ENCODE measurements around the gene TICRR.

The TICRR gene

DNA sequence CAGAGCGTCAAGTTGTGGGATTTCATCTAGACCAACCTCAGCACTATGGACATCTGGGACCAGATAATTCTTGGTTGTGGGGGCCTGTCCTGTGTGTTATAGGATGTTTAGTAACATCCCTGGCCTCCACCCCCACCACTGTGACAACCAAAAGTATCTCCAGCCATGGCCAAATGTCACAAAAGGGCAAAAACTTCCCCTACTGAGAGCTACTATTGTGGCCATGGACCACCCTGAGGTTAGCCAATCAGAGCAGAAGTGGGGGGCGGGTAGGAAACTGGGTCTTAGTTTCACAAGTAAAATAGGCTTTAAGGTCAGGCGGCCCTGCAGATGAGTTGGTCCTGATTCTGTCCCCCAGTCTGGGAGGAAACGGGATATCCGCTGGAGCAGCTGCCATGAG, 54.6 kb downstream of the TICRR start:
- DNase-seq (ENCODE audit: low read depth in 3 of 3): no peak

DNA sequence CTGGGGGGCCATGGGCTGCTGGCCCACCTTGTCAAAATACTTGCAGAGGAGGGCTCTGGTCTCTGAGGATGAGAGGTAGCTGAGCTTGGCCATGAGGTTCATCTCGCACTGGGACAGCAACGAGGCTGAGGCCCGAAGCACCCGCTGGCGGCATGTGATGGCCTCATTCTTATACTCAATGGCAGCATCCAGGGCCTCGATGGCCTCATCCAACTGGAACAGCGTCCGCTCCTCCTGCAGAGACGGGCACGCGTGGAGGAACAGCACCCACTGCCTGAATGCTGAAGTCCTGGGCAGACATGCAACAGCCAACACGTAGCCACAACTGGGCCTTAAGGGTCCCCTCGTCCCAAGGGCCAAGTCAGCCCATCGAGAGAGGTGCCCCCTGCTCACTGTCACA, 55.0 kb downstream of the TICRR start:
- no peak for DNase-seq (ENCODE audit: low read depth in 3 of 3)

DNA sequence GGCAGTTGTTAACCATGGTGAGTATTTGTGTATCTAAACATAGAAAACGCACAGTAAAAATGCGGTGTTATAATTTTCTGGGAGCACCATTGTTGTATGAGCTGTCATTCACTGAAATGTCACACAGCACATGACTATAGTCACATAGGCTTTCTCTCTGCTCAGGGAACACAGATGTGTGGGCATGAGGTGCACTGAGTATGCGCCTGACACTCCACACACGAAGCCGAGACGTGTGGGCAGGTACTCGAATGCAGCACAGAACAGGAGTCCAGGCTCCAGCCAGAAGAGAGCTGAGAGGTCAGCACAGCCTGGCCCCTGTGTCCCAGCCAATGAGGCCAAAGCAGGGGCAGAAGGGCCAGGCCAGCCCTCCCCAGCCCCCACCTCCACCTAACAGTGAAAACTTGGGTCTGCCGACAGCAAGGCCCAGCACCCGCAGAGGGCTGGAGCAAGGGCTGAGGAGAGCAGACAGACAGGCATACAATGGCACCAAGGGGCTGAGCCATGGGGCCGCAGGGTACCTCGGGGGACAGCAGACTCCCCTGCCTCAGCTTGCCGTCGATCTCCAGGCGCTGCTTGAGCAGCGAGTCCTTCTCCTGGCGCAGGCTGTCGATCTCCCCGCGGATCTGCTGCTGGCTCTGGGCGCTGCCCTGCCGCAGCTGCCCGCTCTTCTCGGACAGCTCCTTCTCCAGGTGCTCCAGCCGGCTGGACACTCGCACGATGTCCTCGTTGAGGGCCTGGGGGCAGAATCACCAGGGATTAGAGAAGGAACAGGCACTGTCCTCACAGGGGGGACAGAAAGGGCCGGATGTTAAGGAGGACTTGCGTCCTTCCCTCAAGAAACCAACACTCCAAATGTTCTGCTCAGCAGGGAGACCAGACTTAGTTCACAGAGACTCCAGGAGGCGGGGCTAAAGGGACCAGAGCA, 56.0 kb downstream of the TICRR start:
- no peak for DNase-seq (ENCODE audit: low read depth in 3 of 3)

DNA sequence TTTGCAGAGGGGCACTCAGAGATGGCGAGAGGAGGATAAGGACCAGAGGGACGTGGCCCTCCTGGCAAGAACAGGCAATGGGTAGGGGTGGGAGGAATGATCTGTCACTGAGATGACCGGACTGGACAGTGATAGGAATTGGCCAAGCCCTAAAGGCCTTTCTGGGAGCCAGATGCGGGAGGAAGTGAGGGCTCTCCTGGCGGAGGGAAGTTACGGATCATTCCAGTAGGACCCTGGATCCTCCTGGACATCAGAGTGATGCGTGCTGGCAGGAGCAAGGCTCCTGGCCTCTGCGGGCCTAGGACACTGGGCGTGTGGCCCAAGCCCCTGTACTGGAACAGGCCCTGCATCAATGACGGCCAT, 56.6 kb downstream of the TICRR start:
- no peak for DNase-seq (ENCODE audit: low read depth in 3 of 3)

DNA sequence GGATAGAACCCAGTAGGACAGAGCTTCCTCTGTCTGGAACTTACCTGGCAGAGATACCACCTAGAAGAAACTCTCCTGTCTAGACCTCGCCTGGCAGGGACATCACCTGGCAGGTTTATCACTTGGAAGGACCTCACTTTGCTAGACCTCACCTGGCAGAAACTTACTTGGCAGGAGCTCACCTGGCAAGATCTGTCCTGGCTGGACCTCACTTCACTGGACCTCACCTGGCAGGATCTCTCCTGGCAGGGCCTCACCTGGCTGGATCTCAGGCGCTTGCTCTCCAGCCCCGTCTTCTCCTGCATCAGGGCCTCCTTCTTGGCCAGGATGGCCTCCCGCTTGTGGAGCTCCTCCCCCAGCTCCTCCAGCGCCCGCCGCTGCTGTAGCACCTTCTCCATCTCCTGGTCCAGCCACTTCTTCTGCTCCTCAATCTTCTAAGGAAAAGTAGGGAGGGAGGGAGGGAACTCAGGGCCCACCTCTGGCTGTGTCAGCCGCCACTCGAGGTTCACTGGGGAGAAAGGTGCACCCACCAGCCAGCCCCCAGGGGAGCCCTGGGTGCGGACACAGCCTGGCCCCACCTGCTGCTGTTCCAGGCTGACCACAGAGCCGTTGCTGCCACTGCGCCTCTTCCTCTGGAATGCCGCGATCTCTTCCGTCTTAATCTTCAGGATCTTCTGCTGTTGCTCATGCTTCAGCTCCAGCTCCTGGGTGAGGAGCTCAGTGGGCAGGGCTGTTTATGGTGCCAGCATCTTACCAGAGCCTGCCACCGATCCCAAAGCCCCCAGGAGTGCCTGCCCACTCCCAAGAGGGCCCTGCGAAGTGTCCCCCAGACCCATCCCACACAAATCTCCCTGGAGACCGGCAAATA, 57.5 kb downstream of the TICRR start:
- no peak for DNase-seq (ENCODE audit: low read depth in 3 of 3)

DNA sequence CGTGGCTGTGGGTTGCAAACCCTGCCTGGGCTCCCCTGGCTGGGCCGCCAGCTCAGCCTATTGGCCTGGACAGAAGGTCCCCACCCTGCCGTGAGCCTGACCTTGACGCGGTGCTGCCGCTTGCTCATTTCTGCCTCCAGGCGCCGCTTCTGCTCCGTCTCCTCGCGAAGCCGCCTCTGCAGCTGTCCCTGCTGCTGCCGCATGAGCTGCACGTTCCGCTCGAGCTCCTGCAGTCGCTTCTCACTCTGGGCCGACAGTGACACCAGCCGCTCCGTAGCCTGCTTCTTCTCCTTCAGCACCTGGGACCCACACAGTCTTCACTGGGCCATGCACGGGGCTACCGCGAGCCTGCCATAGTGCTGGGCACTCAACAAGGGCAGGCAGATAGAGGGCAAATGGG, 58.3 kb downstream of the TICRR start:
- DNase-seq (ENCODE audit: low read depth in 3 of 3): no peak

DNA sequence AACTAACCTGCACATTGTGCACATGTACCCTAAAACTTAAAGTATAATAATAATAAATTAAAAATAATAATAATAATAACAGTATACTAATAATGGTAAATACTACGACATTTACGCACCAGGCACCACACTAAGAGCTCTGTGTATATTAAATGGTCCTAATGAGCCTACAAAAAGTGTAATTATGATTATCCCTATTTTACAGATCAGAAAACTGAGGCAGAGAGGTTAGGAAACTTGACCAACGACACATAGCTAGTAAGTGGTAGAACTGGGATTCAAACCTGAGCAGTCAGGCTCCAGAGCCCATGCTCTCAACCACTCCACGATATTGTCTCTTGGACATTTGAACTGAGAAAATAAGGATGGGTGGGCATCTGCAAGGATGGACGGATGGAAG, 65.0 kb downstream of the TICRR start:
- no peak for DNase-seq (ENCODE audit: low read depth in 3 of 3)

DNA sequence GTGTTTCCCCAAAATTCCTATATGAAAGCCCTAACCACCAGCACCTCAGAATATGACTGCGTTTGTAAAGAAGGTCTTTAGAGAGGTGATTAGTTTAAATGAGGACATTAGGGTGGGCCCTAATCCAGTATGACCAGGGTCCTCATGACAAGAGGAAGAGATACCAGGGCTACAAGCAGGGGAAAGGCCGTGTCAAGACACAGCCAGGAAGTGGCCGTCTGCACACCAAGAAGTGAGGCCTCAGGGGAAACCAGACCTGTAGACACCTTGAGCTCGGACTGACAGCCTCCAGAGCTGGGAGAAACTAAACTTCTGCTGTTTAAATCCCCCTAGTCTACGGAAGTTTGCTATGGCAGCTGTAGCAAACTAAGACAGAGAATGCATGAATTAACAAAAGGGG, 65.8 kb downstream of the TICRR start:
- DNase-seq (ENCODE audit: low read depth in 3 of 3): no peak

DNA sequence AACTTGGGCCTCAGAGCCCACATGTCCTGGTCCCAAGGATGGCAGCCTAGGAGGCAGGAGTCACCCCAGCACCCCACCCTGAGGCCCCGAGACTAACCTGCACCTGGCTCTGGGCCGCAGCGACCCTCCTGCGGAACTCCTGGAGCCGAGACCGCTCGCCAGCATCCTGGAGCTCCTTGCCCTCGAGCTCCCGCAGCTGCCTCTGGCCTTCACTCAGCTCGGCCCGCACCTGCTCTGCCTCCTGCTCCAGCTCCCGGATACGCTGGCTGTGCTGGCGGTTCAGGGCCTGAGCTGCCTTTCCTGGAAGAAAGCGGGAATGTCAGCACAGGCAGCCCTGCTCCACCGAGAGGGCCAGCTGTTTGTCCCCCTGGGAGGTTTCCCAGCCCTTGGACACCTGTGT, 66.8 kb downstream of the TICRR start:
- no peak for DNase-seq (ENCODE audit: low read depth in 3 of 3)

DNA sequence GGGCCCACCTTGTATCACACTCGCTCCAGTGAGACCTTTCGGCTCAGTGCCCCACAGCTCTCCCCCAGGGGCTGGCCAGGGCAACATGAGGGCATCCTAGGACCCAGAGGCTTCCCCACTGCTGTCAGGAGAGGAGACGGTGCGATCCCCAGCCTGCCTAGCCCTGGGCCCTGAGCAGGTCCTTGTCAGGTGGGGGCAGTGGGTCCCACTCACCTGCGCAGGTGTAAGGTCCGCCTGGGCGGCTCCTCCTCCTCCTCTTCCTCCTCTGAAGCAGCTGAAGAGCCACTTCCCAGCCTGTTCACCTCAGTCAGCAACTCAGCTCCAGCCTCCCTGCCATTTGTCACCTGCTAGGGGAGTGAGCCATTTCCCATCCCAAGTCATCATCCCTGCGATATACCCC, 70.4 kb downstream of the TICRR start:
- no peak for DNase-seq (ENCODE audit: low read depth in 3 of 3)

DNA sequence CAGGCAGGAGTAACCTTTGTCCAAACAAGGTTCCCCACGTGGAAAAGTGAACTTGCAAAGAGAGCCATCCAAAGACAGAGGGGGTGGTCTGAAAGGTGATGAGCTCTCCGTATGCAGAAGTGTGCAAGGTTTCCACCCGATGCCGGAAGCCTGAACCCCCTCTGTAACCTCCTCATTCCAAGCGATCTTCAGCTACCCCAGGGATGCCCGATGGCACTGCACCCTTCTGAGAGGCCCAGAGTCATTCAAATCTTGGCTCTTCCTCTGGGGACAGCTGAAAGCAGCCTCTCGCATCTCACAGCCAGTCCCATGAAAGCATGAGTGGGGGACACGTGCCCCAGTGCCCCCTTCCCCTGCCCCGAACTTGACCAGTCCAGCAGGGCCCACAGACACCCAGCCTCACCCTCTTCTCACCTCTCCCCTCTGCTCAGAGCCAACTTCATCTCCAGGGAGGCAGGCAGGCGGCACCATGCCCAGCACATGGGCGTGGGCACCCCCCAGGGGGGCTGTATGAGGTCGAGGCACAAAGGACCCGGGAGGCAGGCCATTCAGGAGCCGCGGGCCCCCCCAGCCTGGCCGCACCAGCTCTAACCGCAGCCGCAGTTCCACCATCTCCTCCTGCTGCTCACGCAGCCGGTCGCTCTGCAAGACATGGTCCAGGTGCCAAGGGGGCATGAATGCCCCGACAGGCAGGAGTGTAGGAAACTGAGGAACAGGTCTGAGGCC, 71.3 kb downstream of the TICRR start:
- DNase-seq (ENCODE audit: low read depth in 3 of 3): no peak

DNA sequence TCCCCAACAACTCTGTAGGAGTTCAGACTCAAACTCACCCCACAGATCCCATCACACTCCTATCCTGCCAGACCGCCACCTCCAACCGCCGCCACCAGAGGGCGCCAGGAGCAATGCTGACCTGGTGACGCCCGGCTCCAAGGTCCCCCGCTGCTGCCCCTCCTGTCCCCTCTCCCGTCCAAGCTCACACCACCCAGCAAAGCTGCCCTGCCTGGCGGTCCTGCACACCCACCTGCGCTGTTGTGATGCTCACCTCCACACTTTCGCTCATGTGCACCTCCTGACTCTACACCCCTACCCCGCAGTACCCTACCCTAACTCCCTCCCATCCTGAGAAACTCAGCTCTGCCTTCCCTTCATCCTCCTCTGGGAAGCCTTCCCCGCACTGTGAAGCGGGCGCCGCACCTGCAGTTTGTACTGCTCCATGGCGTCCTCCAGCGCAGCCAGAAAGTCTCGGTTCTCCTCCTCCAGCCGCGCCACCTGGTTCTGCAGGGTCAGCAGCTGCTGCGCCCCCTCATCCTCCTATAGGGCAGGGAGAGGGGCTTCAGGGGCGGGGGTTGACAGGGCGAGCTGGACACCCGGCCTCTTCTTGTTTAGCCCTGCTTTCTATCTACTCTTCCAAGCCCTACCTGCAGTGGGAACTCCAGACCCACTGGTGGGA, 72.1 kb downstream of the TICRR start:
- peak; percentile 49 to 70 (median 60) for DNase-seq (ENCODE audit: low read depth in 3 of 3)

DNA sequence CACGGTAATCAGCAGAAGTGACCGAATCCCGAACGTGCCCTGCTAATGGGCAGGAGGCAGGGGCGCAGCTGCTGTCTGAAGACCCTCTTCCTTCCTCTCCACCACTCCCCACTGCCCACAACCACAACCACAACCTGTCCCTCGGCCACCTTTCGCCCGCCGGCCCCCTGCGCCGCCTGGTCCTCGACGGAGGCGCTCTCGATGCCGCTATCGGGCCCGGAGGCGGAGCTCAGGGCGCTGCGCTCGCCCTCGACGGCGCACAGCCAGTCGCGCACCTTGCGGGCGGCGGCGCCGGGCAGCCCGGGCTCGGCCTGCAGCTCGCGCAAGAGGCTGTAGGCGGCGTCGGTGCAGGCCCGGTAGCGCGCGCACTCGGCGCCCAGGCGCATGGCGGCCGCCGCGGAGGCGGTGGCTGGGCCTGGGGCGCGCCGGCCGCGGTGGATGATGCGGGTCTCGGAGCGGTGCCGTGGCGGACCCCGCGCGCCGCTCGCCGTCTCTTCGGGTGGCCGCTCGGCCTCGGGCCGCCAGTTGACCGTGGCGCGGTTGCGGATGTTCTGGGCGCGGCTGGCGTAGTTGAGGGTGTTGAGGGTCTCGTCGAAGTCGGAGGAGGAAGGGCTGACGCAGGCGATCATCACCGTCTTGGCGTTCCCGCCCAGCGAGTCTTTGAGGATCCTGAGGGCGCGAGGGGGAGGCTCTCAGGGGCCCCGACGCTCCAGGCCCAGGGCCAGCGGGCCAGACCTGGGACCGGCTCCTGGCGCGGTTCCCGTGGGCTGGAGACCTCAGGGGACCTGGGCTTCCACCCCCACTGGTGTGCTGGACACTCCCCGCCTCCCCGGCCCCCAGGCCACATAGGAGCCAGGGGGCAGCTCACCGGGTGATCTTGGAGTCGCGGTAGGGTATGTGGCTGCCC, 73.1 kb downstream of the TICRR start:
- DNase-seq (ENCODE audit: low read depth in 3 of 3): no peak

DNA sequence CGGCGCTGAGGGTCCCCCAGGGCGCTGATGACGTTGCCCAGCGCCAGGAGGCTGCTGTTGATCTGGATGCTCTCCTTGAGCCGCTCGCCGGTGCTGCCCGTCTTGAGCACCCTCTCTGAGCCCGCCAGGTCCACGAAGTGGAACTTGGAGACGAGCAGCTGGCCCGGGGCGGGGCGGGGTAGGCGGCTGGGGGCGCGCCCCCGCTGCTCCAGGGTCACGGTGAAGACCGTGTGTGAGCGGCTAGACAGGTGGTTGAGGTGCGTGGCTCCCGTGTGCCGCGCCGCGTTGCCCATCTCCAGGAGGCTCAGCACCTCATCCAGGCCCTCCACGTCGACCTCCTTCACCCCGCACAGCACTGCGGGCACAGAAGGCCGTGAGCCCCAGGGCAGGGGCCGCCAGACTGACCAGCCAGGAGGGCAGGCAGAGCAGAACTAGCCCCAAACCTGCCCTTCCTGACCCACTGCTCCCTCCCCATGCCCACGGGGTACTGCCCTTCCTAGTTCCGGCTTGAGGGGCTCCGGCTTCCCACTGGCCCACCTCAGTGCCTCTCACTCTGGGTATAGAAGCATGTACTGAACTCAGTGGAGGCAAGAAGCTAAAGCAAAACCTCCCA, 73.8 kb downstream of the TICRR start:
- no peak for DNase-seq (ENCODE audit: low read depth in 3 of 3)

DNA sequence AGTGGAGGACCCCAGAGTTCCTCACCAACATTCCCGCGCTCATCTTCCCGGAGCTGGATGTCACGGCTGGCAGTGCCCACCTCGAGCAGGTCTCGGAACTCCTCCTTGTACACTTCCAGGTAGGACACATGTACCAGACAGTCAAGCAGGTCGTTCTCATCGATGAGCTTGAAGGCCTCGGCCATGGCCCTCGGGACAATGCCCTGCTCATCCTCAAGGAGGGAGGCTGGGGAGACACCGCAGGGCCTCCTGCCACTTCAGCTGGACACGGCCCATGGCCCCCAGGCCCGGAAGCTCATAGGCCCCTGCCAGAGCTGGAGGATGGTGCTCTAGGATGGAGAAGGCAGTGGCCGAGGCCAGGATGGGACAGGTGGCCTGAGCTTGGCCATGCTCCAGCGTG, 74.4 kb downstream of the TICRR start:
- no peak for DNase-seq (ENCODE audit: low read depth in 3 of 3)

DNA sequence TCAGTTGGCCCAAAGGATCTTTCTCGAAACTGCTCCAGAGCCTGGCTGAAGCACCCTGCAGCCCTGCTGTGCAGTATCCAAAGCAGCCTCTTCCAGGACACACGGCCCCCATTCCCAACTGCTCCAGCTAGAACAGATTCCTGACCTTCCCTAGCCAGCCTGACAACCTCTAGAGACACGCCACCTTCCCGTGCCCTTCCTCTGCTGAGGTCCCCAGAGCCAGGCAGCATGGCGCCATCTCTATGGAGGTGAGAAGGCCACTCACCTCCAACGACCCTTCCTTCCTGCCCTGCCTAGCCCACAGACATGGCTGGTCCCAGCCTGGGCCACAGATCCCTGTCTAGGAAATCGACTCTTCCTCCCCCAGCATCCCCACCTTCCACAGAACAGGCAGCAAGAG, 76.9 kb downstream of the TICRR start:
- DNase-seq (ENCODE audit: low read depth in 3 of 3): no peak

DNA sequence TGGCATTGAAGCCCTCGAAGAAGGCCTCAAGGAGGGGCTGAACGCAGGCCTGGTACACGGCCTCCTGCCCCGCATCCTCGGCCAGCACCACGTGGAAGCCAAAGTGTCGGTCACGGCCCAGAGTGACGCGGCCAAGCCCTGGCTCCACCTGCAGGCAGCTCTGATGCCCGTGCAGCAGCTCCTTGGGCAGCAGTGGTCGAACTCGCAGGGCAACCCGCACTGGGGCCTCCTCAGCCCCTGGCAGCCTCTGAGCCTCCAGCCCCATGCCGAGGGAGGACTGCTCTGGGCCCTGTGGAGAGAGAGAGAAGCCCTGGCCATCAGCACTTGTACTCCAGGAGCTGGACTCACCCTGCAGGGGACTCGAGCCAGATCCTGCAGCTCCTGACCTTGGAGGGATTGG, 77.4 kb downstream of the TICRR start:
- DNase-seq (ENCODE audit: low read depth in 3 of 3): no peak

DNA sequence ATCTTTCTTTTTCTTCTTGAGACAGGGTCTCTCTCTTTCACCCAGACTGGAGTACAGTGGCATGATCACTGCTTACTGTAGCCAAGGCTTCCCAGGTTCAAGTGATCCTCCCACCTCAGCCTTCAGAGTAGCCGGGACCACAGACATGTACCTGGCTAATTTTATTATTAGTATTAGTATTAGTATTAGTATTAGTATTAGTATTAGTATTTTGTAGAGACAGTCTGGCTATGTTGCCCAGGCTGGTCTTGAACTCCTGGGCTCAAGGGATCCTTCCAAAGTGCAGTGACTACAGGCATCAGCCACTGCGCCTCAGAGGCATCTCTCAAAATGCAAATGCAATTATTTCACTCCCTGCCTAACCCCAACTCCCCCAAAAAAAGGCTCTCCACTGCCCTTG, 78.3 kb downstream of the TICRR start:
- no peak for DNase-seq (ENCODE audit: low read depth in 3 of 3)

DNA sequence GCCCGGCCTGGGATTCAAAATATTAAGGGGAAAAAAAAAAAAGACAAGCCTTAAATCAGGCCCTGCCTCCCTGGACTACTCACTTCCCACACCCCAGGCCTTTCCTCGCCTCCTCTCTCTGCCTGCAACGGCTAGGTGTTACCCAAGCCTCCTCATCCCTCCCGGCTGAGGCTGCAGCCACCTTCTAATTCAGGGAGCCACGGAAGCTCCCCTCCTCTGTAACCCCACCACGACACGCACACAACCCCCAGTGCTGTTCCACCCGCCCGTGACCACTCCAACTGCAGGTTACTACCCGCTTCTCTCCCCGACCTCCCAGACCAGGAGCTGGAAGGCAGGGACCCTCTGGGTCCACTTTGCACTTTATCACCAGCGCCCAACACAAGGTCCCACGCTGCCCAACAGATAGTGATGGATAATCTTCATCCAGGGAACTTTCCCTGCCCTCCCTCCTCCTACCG, 79.1 kb downstream of the TICRR start:
- no peak for DNase-seq (ENCODE audit: low read depth in 3 of 3)

Measured in stimulated activated CD4-positive, alpha-beta T cell treated with anti-CD3 and anti-CD28 coated beads, TNF-alpha, amount 100 ng/mL, for 48 hours (primary cell).